Measurements from ENCODE around the gene KRT20. TPM values are rescaled to one million over a fixed set of nuclear protein-coding genes. Genes with fewer than 3 reads are reported as not detected.

KRT20 gene
- polyA plus RNA-seq, 2 of the 4 experiments (the other 2 are of a cell fraction): 0.28 TPM; not detected in 1

DNA sequence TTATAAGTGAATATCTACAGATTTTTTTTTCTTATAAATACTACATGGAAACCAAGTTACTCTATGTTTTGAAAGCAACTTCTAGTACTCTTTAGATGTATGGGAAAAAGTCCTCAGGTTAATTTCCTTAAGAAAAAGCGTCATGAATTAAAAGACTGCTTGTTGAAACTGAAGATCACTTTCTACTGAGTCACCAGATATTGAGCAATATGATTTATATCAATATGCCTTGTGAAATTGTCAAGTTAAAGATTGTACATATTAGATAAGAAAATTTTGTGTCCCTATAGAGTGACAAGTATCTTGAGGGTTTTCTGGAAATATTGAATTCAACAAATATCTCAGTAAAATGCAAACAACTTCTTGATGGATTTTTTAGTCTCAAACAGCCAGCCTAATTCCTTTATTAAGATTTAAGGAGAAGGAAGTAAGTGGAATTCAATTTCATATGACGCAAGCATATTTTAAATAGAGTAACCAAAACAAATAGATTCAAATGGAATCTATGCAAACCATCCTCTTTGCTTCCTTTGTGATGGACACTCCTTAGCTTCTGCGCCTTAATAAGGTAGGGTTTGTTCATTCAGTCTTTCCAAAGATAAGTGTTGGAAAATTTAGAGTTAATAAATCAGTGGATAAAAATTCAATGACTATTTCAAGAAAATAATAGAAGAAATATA is 34.6 kb downstream of the KRT20 start (continued):
- TF ChIP-seq, protein P1, sequence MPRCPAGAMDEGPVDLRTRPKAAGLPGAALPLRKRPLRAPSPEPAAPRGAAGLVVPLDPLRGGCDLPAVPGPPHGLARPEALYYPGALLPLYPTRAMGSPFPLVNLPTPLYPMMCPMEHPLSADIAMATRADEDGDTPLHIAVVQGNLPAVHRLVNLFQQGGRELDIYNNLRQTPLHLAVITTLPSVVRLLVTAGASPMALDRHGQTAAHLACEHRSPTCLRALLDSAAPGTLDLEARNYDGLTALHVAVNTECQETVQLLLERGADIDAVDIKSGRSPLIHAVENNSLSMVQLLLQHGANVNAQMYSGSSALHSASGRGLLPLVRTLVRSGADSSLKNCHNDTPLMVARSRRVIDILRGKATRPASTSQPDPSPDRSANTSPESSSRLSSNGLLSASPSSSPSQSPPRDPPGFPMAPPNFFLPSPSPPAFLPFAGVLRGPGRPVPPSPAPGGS (IDR thresholded peaks at IDR 0.05): peak; percentile 24; the same call in 1 of the 3 replicates
- TF ChIP-seq RFX5 (IDR thresholded peaks at IDR 0.05) (no peak), CBX8 (IDR thresholded peaks at IDR 0.05) (no peak), ZNF302 (CRISPR knock-in tag; IDR thresholded peaks at IDR 0.05) (no peak), EP300 (IDR thresholded peaks at IDR 0.05) (peak in 1 of 2 experiments; percentile 57; a peak in 1 of 5 replicates), ATOH8 (CRISPR knock-in tag; IDR thresholded peaks at IDR 0.05; ENCODE audit: low read depth) (no peak), REST (IDR thresholded peaks at IDR 0.05) (no peak), HOXB13 (CRISPR knock-in tag; IDR thresholded peaks at IDR 0.05; ENCODE audit: low read depth) (no peak), CBX2 (IDR thresholded peaks at IDR 0.05; ENCODE audit: borderline replicate concordance, low read depth) (no peak), JUN (IDR thresholded peaks at IDR 0.05) (peak in 1 of 2 experiments; percentile 64; a peak in 1 of 5 replicates), CHD2 (IDR thresholded peaks at IDR 0.05; ENCODE audit: low read length, partially characterized antibody) (no peak), RARB (CRISPR knock-in tag; IDR thresholded peaks at IDR 0.05) (no peak), ZFP36 (IDR thresholded peaks at IDR 0.05; ENCODE audit: borderline replicate concordance, partially characterized antibody) (no peak), FOSB (CRISPR knock-in tag; IDR thresholded peaks at IDR 0.05) (peak; percentile 22; the same call in 1 of the 2 replicates), MAFK (IDR thresholded peaks at IDR 0.05; ENCODE audit: partially characterized antibody) (peak; percentile 59), ZC3H11A (IDR thresholded peaks at IDR 0.05) (no peak), MAX (IDR thresholded peaks at IDR 0.05) (peak; percentile 30; the same call in 1 of the 2 replicates), ESRRA (IDR thresholded peaks at IDR 0.05; ENCODE audit: borderline replicate concordance, low read length) (no peak), NR3C1 (IDR thresholded peaks at IDR 0.05) (no peak), MAZ (IDR thresholded peaks at IDR 0.05; ENCODE audit: borderline replicate concordance, low read depth, low read length) (no peak), EHF (CRISPR knock-in tag; IDR thresholded peaks at IDR 0.05) (no peak), HEYL (CRISPR knock-in tag; IDR thresholded peaks at IDR 0.05) (no peak), EHMT2 (IDR thresholded peaks at IDR 0.05; ENCODE audit: low read depth) (no peak), HOXB5 (CRISPR knock-in tag; IDR thresholded peaks at IDR 0.05) (0 out of 2 replicates have a peak, but pooled peaks have one; percentile 57), ZSCAN20 (CRISPR knock-in tag; IDR thresholded peaks at IDR 0.05) (no peak), RNF2 (IDR thresholded peaks at IDR 0.05; ENCODE audit: borderline replicate concordance, low read depth) (no peak), POLR2AphosphoS2 (conservative IDR thresholded peaks at IDR 0.05; ENCODE audit: low read length) (no peak)
- TF ChIP-seq, protein P2, sequence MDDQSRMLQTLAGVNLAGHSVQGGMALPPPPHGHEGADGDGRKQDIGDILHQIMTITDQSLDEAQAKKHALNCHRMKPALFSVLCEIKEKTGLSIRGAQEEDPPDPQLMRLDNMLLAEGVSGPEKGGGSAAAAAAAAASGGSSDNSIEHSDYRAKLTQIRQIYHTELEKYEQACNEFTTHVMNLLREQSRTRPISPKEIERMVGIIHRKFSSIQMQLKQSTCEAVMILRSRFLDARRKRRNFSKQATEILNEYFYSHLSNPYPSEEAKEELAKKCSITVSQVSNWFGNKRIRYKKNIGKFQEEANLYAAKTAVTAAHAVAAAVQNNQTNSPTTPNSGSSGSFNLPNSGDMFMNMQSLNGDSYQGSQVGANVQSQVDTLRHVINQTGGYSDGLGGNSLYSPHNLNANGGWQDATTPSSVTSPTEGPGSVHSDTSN (IDR thresholded peaks at IDR 0.05): no peak
- TF ChIP-seq, protein P3, sequence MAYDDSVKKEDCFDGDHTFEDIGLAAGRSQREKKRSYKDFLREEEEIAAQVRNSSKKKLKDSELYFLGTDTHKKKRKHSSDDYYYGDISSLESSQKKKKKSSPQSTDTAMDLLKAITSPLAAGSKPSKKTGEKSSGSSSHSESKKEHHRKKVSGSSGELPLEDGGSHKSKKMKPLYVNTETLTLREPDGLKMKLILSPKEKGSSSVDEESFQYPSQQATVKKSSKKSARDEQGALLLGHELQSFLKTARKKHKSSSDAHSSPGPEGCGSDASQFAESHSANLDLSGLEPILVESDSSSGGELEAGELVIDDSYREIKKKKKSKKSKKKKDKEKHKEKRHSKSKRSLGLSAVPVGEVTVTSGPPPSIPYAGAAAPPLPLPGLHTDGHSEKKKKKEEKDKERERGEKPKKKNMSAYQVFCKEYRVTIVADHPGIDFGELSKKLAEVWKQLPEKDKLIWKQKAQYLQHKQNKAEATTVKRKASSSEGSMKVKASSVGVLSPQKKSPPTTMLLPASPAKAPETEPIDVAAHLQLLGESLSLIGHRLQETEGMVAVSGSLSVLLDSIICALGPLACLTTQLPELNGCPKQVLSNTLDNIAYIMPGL (CRISPR knock-in tag; IDR thresholded peaks at IDR 0.05; ENCODE audit: borderline replicate concordance): no peak
